Measurements from ENCODE around the gene MTMR1. TPM values are rescaled to one million over a fixed set of nuclear protein-coding genes. Genes with fewer than 3 reads are reported as not detected.
A peak's percentile ranks its signal among the peaks of the same experiment; 100 is the strongest.

The MTMR1 gene
- total RNA-seq, 3 donors from 2014 or later: 36.2 to 42.1 (median 38.8) TPM

- Mint-ChIP-seq H3K9me3 (no peaks in the 10 kb centered on the region), H3K27me3 (ENCODE audit: low read depth) (no peaks in the 10 kb centered on the region), H3K4me3 (no peak overlapping the region), H3K4me1 (ENCODE audit: low read depth) (peaks cover 38% of the 10 kb centered on the region), H3K36me3 (ENCODE audit: insufficient read depth) (peaks cover 9% of the 10 kb centered on the region)
- no peak for DNase-seq
- no peak for ATAC-seq
Observed at GRCh38 chrX:150712619-150713018, 19.4 kb downstream of the MTMR1 start.

- Mint-ChIP-seq H3K9me3 (no peaks in the 10 kb centered on the region), H3K4me3 (no peak overlapping the region), H3K4me1 (ENCODE audit: low read depth) (peaks cover 29% of the 10 kb centered on the region), H3K36me3 (ENCODE audit: insufficient read depth) (peaks cover 3% of the 10 kb centered on the region), H3K27me3 (ENCODE audit: low read depth) (no peaks in the 10 kb centered on the region)
- ATAC-seq (no peak), DNase-seq (no peak)
Observed at GRCh38 chrX:150715184-150715583, 22.0 kb downstream of the MTMR1 start.

- Mint-ChIP-seq H3K27me3 (ENCODE audit: low read depth) (no peaks in the 10 kb centered on the region), H3K9me3 (no peaks in the 10 kb centered on the region), H3K4me1 (ENCODE audit: low read depth) (peaks cover 20% of the 10 kb centered on the region), H3K36me3 (ENCODE audit: insufficient read depth) (peaks cover 12% of the 10 kb centered on the region), H3K4me3 (no peak overlapping the region)
- DNase-seq (no peak), ATAC-seq (no peak)
Observed at GRCh38 chrX:150719621-150720020, 26.4 kb downstream of the MTMR1 start.

DNA sequence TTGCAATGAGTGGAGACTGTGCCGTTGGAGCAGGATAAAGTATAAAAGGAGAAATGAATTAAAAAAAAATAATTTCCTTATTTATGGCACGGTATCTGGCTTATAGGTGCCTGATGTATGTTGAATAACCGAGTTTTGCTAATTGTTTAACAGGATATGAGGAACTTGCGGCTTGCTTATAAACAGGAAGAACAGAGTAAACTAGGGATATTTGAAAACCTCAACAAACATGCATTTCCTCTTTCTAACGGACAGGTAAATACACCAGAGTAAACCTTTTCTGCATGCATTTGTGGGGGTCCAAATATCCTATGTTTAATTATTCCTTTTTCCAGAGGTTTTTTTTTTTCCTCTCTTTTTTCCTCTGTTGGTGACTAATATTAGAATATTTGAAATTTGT is 36.8 kb downstream of the MTMR1 start:
- Mint-ChIP-seq H3K27me3 (ENCODE audit: low read depth) (no peaks in the 10 kb centered on the region), H3K36me3 (ENCODE audit: insufficient read depth) (peaks cover 32% of the 10 kb centered on the region)

GRCh38 chrX:150730719-150731118 is 37.5 kb downstream of the MTMR1 start:
- ATAC-seq (no peak), DNase-seq (no peak)
- Mint-ChIP-seq H3K4me3 (no peak overlapping the region), H3K36me3 (ENCODE audit: insufficient read depth) (peaks cover 34% of the 10 kb centered on the region), H3K27me3 (ENCODE audit: low read depth) (no peaks in the 10 kb centered on the region), H3K9me3 (no peaks in the 10 kb centered on the region), H3K4me1 (ENCODE audit: low read depth) (peaks cover 21% of the 10 kb centered on the region)

More for the DNA sequence above, 36.8 kb downstream of the MTMR1 start:
- H3K9me3 Mint-ChIP-seq: no peaks in the 10 kb centered on the region
- ATAC-seq (no peak), DNase-seq (no peak)
- no peak overlapping the region for H3K4me3 Mint-ChIP-seq
- peaks cover 22% of the 10 kb centered on the region for H3K4me1 Mint-ChIP-seq (ENCODE audit: low read depth)

DNA sequence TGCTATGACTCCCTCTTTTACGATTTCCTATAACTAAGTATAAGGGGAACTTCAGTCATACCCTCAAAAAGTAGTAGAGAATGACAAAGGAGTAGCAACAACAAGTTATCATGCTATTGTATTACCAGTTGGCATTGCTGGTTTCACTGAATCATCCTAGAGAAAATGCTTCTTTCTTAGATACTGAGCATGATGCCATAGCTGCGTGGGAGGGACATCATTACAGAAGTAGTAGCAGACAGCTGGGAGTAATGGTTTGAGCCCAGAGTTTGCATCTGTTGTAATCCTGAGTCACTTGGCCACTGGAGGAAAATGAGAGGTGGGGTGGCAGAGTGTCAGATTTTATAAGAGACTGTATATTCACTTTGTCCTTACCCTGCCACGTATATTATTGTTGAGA is 38.6 kb downstream of the MTMR1 start:
- DNase-seq: no peak
- Mint-ChIP-seq H3K27me3 (ENCODE audit: low read depth) (no peaks in the 10 kb centered on the region), H3K36me3 (ENCODE audit: insufficient read depth) (peaks cover 34% of the 10 kb centered on the region), H3K4me1 (ENCODE audit: low read depth) (peaks cover 27% of the 10 kb centered on the region), H3K9me3 (no peaks in the 10 kb centered on the region), H3K4me3 (no peak overlapping the region)
- ATAC-seq: peak; percentile 94 to 96

GRCh38 chrX:150736475-150736874 is 43.3 kb downstream of the MTMR1 start:
- ATAC-seq (no peak), DNase-seq (no peak)
- Mint-ChIP-seq H3K9me3 (no peaks in the 10 kb centered on the region), H3K27me3 (ENCODE audit: low read depth) (no peaks in the 10 kb centered on the region), H3K4me3 (peak overlapping the region; percentile 35), H3K36me3 (ENCODE audit: insufficient read depth) (peaks cover 43% of the 10 kb centered on the region), H3K4me1 (ENCODE audit: low read depth) (peaks cover 25% of the 10 kb centered on the region)

GRCh38 chrX:150752124-150752523 is 58.9 kb downstream of the MTMR1 start:
- DNase-seq (no peak), ATAC-seq (no peak)
- Mint-ChIP-seq H3K9me3 (no peaks in the 10 kb centered on the region), H3K36me3 (ENCODE audit: insufficient read depth) (peaks cover 8% of the 10 kb centered on the region), H3K4me1 (ENCODE audit: low read depth) (no peaks in the 10 kb centered on the region), H3K4me3 (no peak overlapping the region), H3K27me3 (ENCODE audit: low read depth) (no peaks in the 10 kb centered on the region)

DNA sequence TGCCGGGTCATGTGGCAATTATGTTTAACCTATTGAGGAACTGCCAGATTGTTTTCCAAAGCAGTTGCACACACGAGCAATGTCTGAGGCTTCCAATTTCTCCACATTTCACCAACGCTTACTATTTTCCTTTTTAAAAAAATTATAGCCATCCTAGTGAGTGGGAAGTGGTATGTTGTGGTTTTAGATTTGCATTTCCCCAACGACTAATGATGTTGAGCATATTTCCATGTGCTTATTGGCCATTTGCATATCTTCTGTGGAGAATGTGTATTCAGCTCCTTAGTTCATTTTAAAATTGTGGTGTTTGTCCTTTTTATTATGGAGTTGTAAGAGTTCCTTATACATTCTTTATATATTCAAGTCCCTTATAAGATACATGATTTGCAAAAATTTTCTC is 60.2 kb downstream of the MTMR1 start:
- Mint-ChIP-seq H3K4me3 (no peak overlapping the region), H3K9me3 (no peaks in the 10 kb centered on the region), H3K36me3 (ENCODE audit: insufficient read depth) (peaks cover 8% of the 10 kb centered on the region), H3K4me1 (ENCODE audit: low read depth) (no peaks in the 10 kb centered on the region), H3K27me3 (ENCODE audit: low read depth) (no peaks in the 10 kb centered on the region)
- DNase-seq (no peak), ATAC-seq (no peak)

- ATAC-seq (no peak), DNase-seq (no peak)
- Mint-ChIP-seq H3K36me3 (ENCODE audit: insufficient read depth) (peaks cover 12% of the 10 kb centered on the region), H3K4me1 (ENCODE audit: low read depth) (no peaks in the 10 kb centered on the region), H3K27me3 (ENCODE audit: low read depth) (no peaks in the 10 kb centered on the region), H3K9me3 (no peaks in the 10 kb centered on the region), H3K4me3 (no peak overlapping the region)
Observed at GRCh38 chrX:150753968-150754367, 60.8 kb downstream of the MTMR1 start.

DNA sequence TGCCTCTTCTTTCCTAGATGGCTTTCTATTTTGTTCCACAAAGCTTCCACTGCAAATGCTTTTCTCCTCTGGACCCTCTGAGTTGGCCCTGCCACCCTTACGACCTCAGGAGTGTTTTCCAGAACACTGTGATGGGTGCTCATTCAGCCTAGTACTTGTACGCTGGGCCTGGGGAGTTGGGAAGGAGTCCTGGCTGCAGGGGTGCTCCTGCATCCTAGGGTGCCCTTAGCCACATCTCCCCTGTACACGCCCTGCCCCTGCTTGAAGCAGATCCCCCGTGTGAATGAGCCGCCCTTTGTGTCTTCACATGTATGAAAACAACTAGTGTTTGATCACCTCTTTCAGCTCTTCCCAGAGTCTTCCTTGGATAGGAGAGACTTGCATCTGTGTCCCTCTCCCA is 64.2 kb downstream of the MTMR1 start:
- no peak overlapping the region for H3K4me3 Mint-ChIP-seq
- no peaks in the 10 kb centered on the region for H3K9me3 Mint-ChIP-seq
- H3K36me3 Mint-ChIP-seq (ENCODE audit: insufficient read depth): peaks cover 9% of the 10 kb centered on the region
- DNase-seq (no peak), ATAC-seq (no peak)
- H3K4me1 Mint-ChIP-seq (ENCODE audit: low read depth): no peaks in the 10 kb centered on the region
- H3K27me3 Mint-ChIP-seq (ENCODE audit: low read depth): no peaks in the 10 kb centered on the region

- DNase-seq (no peak), ATAC-seq (no peak)
- Mint-ChIP-seq H3K4me3 (no peak overlapping the region), H3K27me3 (ENCODE audit: low read depth) (no peaks in the 10 kb centered on the region), H3K36me3 (ENCODE audit: insufficient read depth) (peaks cover 8% of the 10 kb centered on the region), H3K4me1 (ENCODE audit: low read depth) (no peaks in the 10 kb centered on the region), H3K9me3 (no peaks in the 10 kb centered on the region)
Observed at GRCh38 chrX:150759568-150760416, 66.6 kb downstream of the MTMR1 start.

DNA sequence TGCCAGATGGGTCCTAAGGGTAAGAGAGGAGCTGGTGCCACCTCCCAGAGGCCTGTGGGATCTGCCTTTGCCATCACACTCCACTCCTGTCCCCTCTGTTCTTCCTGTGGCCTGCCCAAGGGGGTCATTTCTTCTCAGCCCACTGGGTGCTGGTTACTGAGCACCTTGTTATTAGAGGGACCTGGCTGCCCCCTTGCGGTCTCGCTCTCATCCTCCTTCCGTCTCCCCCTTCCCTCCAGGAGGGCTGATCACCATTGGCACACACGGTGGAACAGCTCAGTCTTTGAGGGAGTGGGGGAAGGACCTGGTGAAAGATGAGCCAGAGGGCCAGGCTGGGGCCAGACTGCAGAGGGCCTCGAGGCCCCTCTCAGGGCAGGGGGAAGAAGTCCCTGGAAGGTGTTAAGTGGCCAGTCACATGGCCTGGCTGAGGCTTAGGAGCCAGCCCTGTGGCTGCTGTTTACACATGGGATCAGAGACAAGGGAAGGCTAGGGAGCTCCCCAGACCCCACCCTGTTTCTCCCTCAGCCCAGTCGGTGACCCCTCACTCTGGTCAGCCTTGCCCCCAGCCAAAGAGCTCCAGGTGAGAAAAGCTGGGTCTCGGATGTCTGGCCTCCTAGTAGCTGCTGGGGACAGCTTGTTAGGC is 68.1 kb downstream of the MTMR1 start:
- Mint-ChIP-seq H3K4me1 (ENCODE audit: low read depth) (no peaks in the 10 kb centered on the region), H3K9me3 (no peaks in the 10 kb centered on the region), H3K27me3 (ENCODE audit: low read depth) (no peaks in the 10 kb centered on the region), H3K4me3 (no peak overlapping the region), H3K36me3 (ENCODE audit: insufficient read depth) (peaks cover 9% of the 10 kb centered on the region)
- ATAC-seq: no peak
- DNase-seq: no peak

GRCh38 chrX:150761819-150762216 is 68.6 kb downstream of the MTMR1 start:
- Mint-ChIP-seq H3K27me3 (ENCODE audit: low read depth) (no peaks in the 10 kb centered on the region), H3K9me3 (no peaks in the 10 kb centered on the region), H3K4me3 (no peak overlapping the region), H3K36me3 (ENCODE audit: insufficient read depth) (peaks cover 9% of the 10 kb centered on the region), H3K4me1 (ENCODE audit: low read depth) (no peaks in the 10 kb centered on the region)
- DNase-seq: no peak
- no peak for ATAC-seq

All from activated T-cell treated with anti-CD3 and anti-CD28 coated beads, Interleukin-2, amount 50 U/mL, for 4 hours (primary cell).